ENCODE measurements around the gene ZC3H13. TPM values are rescaled to one million over a fixed set of nuclear protein-coding genes. Genes with fewer than 3 reads are reported as not detected.

Gene ZC3H13
- total RNA-seq, 1 experiment from 2014 or later = 61.9 TPM

DNA sequence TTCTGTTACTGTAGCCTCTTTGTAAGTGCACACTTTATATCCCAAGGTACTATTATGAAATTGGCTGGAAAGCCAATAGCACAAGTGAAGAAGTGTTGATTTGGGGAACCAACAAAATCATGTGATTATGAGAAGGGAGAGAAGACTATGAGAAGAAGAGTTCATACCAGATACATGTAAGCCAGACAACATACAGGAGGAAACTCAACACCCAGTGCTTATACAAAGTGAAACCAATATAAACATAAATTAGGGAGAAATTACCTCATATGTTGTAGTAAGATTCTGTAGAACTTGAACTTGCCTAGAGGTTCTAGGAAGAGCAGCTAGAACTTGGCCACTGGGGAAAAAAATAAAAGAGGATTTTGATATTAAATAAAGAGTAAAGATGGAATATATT lies 34.9 kb upstream of the ZC3H13 start:
- no peak overlapping the region for H3K23ac ChIP-seq (ENCODE audit: insufficient read length, low read depth, low read length)
- H2BK5ac ChIP-seq (ENCODE audit: insufficient read length, low read length) = no peak overlapping the region
- H3K27ac ChIP-seq (ENCODE audit: insufficient read length, low read depth, low read length) = no peak overlapping the region
- H4K91ac ChIP-seq (ENCODE audit: insufficient read length, low read depth, low read length) = no peak overlapping the region
- H3K27me3 ChIP-seq (ENCODE audit: insufficient read depth, low read length) = no peaks in the 10 kb centered on the region
- no peak overlapping the region for H3K4me2 ChIP-seq (ENCODE audit: insufficient read depth, insufficient read length, low read length)
- Mint-ChIP-seq H3K27ac (no peak overlapping the region), H3K4me3 (no peak overlapping the region), H3K4me1 (no peaks in the 10 kb centered on the region), H3K9me3 (no peaks in the 10 kb centered on the region; a peak in 1 of 5 replicates), H3K27me3 (ENCODE audit: low read depth) (no peaks in the 10 kb centered on the region), H3K36me3 (ENCODE audit: insufficient read depth in 1 of 3, low read depth in 3 of 3) (no peaks in the 10 kb centered on the region)
- no peak overlapping the region for H3K56ac ChIP-seq (ENCODE audit: insufficient read length, low read depth, low read length)
- H4K5ac ChIP-seq (ENCODE audit: insufficient read length, low read depth, low read length) = no peak overlapping the region
- no peak overlapping the region for H3K18ac ChIP-seq (ENCODE audit: insufficient read length, low read depth, low read length)
- H2BK15ac ChIP-seq (ENCODE audit: low read depth, low read length) = no peak overlapping the region
- no peaks in the 10 kb centered on the region for H3K79me1 ChIP-seq (ENCODE audit: insufficient read depth, low read depth, low read length, poor library complexity, severe bottlenecking)
- no peaks in the 10 kb centered on the region for H3K4me1 ChIP-seq (ENCODE audit: insufficient read depth, low read length)
- no peak overlapping the region for H4K8ac ChIP-seq (replicated peaks; ENCODE audit: insufficient read length, low read depth, low read length)
- H2BK20ac ChIP-seq (ENCODE audit: low read depth, low read length, poor library complexity, severe bottlenecking) = no peak overlapping the region
- H2AFZ ChIP-seq (ENCODE audit: low read length) = no peak overlapping the region
- H3K4ac ChIP-seq (ENCODE audit: low read depth, low read length) = no peak overlapping the region
- no peaks in the 10 kb centered on the region for H4K20me1 ChIP-seq (ENCODE audit: control insufficient read depth, insufficient read depth, insufficient read length)
- no peak overlapping the region for H2BK12ac ChIP-seq (ENCODE audit: insufficient read length, low read depth, low read length)
- no peak overlapping the region for H3K14ac ChIP-seq (ENCODE audit: insufficient read depth, low read length)
- H3K9me3 ChIP-seq (ENCODE audit: control insufficient read depth, low read depth, low read length) = no peaks in the 10 kb centered on the region
- no peaks in the 10 kb centered on the region for H3K23me2 ChIP-seq (ENCODE audit: insufficient read length, low read depth, low read length, poor library complexity, severe bottlenecking)
- no peak overlapping the region for H3T11ph ChIP-seq (ENCODE audit: low read length)
- no peak overlapping the region for H2AK5ac ChIP-seq (ENCODE audit: insufficient read length, low read length)
- TF ChIP-seq, protein P1, sequence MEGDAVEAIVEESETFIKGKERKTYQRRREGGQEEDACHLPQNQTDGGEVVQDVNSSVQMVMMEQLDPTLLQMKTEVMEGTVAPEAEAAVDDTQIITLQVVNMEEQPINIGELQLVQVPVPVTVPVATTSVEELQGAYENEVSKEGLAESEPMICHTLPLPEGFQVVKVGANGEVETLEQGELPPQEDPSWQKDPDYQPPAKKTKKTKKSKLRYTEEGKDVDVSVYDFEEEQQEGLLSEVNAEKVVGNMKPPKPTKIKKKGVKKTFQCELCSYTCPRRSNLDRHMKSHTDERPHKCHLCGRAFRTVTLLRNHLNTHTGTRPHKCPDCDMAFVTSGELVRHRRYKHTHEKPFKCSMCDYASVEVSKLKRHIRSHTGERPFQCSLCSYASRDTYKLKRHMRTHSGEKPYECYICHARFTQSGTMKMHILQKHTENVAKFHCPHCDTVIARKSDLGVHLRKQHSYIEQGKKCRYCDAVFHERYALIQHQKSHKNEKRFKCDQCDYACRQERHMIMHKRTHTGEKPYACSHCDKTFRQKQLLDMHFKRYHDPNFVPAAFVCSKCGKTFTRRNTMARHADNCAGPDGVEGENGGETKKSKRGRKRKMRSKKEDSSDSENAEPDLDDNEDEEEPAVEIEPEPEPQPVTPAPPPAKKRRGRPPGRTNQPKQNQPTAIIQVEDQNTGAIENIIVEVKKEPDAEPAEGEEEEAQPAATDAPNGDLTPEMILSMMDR (conservative IDR thresholded peaks at IDR 0.05) = no peak
- H3K79me2 ChIP-seq (ENCODE audit: insufficient read depth, low read length) = no peaks in the 10 kb centered on the region
- no peak overlapping the region for H3K9ac ChIP-seq (ENCODE audit: extremely low read depth, insufficient read length, low read length)
- no peak for DNase-seq
- no peak overlapping the region for H2BK120ac ChIP-seq (ENCODE audit: low read depth, low read length, poor library complexity, severe bottlenecking)

Data from H9 (cell line).